Measurements from ENCODE around the gene POU6F1.

Gene POU6F1

GRCh38 chr12:51191516-51192283 is 26.2 kb downstream of the POU6F1 start:
- FAIRE-seq (no peak), DNase-seq (ENCODE audit: insufficient read length) (no peak)
- TF ChIP-seq POLR2A (IDR thresholded peaks at IDR 0.05; ENCODE audit: low read depth, low read length) (no peak), POLR2AphosphoS5 (IDR thresholded peaks at IDR 0.05; ENCODE audit: low read depth, low read length) (no peak), TAF1 (IDR thresholded peaks at IDR 0.05; ENCODE audit: borderline replicate concordance, low read depth, low read length) (no peak)

DNA sequence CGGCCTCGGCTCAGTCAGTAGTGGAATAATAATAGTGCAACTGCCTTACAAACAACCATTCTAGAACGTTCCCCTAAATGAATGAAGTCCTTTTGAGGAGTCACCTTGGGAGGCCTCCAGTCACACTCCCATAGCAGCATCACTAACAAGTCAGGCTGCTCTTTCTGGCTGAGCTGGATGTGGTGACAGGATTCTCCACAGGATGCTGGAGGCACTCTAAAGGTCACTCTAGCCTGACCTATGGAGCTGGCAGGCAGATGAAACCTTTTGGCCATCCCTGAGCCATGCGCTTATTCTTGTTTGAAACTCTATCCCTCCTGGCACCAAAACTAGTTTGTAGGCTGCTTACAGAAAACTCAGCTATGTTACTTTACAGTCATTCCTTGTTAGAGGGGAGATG is 27.0 kb downstream of the POU6F1 start:
- FAIRE-seq, result no peak

DNA sequence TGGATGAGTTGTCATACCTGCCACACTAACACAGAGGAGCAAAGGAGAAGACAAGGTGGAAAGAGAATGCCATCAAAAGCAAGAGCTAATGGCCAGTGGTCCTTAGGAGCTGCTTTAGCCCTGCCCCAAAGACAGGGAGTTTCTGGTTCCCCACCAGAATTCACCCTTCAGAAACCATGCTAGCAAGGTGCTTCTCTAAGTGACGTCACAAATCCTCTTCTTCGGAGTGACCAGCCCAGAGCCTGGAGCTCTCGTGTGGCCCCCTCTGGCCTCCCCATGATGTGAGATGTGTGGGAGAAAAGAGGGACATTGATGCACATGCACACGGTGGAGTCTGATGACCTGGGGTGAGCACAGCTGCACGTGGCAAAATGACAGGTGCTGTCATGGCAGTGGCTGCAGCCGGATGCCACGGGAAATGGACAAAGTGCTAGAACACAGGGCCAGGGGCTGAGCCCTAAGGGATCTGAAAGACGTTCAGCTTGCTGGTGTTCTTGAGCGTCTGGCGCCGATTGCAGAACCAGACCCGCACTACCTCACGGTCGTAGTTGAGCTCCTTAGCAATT is 28.0 kb downstream of the POU6F1 start:
- DNase-seq (ENCODE audit: insufficient read length), result no peak
- FAIRE-seq, result no peak
- TF ChIP-seq POLR2AphosphoS5 (IDR thresholded peaks at IDR 0.05; ENCODE audit: low read depth, low read length) (no peak), POLR2A (IDR thresholded peaks at IDR 0.05; ENCODE audit: low read depth, low read length) (no peak), TAF1 (IDR thresholded peaks at IDR 0.05; ENCODE audit: borderline replicate concordance, low read depth, low read length) (no peak)

More for the DNA sequence above, 27.0 kb downstream of the POU6F1 start:
- no peak for DNase-seq (ENCODE audit: insufficient read length)
- TF ChIP-seq POLR2AphosphoS5 (IDR thresholded peaks at IDR 0.05; ENCODE audit: low read depth, low read length), result no peak
- no peak for TF ChIP-seq POLR2A (IDR thresholded peaks at IDR 0.05; ENCODE audit: low read depth, low read length)
- TF ChIP-seq TAF1 (IDR thresholded peaks at IDR 0.05; ENCODE audit: borderline replicate concordance, low read depth, low read length), result no peak

GRCh38 chr12:51188359-51189051 is 29.4 kb downstream of the POU6F1 start:
- TF ChIP-seq POLR2AphosphoS5 (IDR thresholded peaks at IDR 0.05; ENCODE audit: low read depth, low read length), result no peak; the same call in 1 of the 2 replicates
- peak; percentile 43; the same call in 1 of the 2 replicates for TF ChIP-seq POLR2A (IDR thresholded peaks at IDR 0.05; ENCODE audit: low read depth, low read length)
- FAIRE-seq (peak; percentile 93), DNase-seq (ENCODE audit: insufficient read length) (peak; percentile 65)

DNA sequence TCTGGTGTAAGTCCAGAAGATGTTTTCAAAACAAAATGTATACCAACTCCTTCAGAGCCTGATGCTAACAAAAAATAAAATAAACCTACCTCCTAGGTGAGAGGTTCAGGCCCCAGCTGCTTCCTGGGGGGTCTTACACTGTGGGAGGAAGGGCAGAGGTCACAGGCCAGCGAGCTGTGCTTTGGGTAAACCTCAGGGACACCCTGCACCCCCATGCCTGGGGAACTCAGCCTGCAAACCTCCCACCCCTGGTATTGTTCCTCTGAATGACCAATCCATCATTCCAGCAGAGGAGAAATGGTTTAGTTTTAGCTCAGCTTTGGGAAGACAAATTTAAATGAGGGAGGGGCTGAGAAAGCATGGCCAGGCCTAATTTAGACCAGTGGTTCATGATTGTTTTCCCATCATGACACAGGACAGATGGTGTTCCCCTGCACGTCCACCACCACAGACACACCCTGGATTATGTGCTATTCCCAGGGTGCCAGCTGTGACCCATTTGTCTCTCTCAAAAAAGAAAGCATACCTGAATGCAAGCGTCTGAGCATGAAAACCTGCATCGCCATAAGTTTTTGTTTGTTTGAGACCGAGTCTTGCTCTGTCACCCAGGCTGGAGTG is 30.4 kb downstream of the POU6F1 start:
- DNase-seq (ENCODE audit: insufficient read length), result no peak
- TF ChIP-seq TAF1 (IDR thresholded peaks at IDR 0.05; ENCODE audit: borderline replicate concordance, low read depth, low read length), result no peak
- TF ChIP-seq POLR2A (IDR thresholded peaks at IDR 0.05; ENCODE audit: low read depth, low read length), result no peak
- TF ChIP-seq POLR2AphosphoS5 (IDR thresholded peaks at IDR 0.05; ENCODE audit: low read depth, low read length), result no peak
- FAIRE-seq, result no peak

- FAIRE-seq (peak; percentile 5), DNase-seq (ENCODE audit: insufficient read length) (no peak)
- TF ChIP-seq POLR2A (IDR thresholded peaks at IDR 0.05; ENCODE audit: low read depth, low read length) (no peak), TAF1 (IDR thresholded peaks at IDR 0.05; ENCODE audit: borderline replicate concordance, low read depth, low read length) (no peak)
Measured at GRCh38 chr12:51186465-51187085, 31.3 kb downstream of the POU6F1 start.

- TF ChIP-seq TAF1 (IDR thresholded peaks at IDR 0.05; ENCODE audit: borderline replicate concordance, low read depth, low read length) (no peak), POLR2AphosphoS5 (IDR thresholded peaks at IDR 0.05; ENCODE audit: low read depth, low read length) (no peak), POLR2A (IDR thresholded peaks at IDR 0.05; ENCODE audit: low read depth, low read length) (no peak)
- FAIRE-seq (no peak), DNase-seq (ENCODE audit: insufficient read length) (no peak)
Measured at GRCh38 chr12:51185171-51185717, 32.6 kb downstream of the POU6F1 start.

- DNase-seq (ENCODE audit: insufficient read length) (no peak), FAIRE-seq (no peak)
- TF ChIP-seq POLR2A (IDR thresholded peaks at IDR 0.05; ENCODE audit: low read depth, low read length), result no peak
- no peak for TF ChIP-seq POLR2AphosphoS5 (IDR thresholded peaks at IDR 0.05; ENCODE audit: low read depth, low read length)
- TF ChIP-seq TAF1 (IDR thresholded peaks at IDR 0.05; ENCODE audit: borderline replicate concordance, low read depth, low read length), result no peak
Measured at GRCh38 chr12:51183816-51184215, 34.0 kb downstream of the POU6F1 start.

DNA sequence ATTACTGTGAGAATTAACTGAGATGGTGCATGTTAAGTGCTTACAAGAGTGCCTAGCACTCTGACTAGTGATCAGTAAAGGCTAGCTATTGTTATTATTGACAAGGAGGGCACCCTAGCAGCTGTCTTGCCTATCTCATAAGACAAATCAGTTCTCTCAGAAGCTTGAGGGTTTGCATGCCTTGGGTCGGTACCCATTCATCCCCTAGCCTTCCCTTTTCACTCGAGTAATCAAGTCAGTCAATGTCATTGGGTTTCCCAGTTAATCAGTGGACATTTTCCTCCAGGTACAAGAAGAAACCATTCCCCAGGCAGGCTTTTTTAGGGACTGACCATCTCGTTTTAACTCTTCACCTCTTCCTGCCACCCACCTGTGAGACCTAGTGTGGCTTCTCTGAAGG is 34.5 kb downstream of the POU6F1 start:
- FAIRE-seq (no peak), DNase-seq (ENCODE audit: insufficient read length) (no peak)
- TF ChIP-seq POLR2AphosphoS5 (IDR thresholded peaks at IDR 0.05; ENCODE audit: low read depth, low read length), result no peak
- TF ChIP-seq TAF1 (IDR thresholded peaks at IDR 0.05; ENCODE audit: borderline replicate concordance, low read depth, low read length), result no peak
- no peak for TF ChIP-seq POLR2A (IDR thresholded peaks at IDR 0.05; ENCODE audit: low read depth, low read length)

DNA sequence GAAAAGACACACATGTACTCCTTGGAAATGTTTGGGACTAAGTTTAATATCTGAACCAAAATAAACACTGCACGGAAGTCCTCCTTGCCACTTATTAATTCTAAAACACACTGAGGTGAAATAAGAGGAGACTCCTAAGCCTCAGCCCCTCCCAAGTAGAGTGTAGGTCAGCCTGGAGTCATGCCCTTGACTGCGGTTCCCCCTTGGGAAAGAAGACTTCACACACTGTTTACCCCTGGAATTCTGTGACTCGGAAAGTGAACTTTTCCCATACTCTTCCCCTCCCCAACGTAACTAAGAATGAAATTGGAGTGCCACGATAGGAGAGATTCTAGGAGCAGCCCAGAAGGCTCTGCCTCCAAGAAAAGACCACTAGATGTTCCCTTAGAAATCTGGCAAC is 36.3 kb downstream of the POU6F1 start:
- DNase-seq (ENCODE audit: insufficient read length) (no peak), FAIRE-seq (no peak)
- no peak for TF ChIP-seq TAF1 (IDR thresholded peaks at IDR 0.05; ENCODE audit: borderline replicate concordance, low read depth, low read length)
- TF ChIP-seq POLR2AphosphoS5 (IDR thresholded peaks at IDR 0.05; ENCODE audit: low read depth, low read length), result no peak
- no peak for TF ChIP-seq POLR2A (IDR thresholded peaks at IDR 0.05; ENCODE audit: low read depth, low read length)

GRCh38 chr12:51177897-51178296 is 40.0 kb downstream of the POU6F1 start:
- TF ChIP-seq POLR2A (IDR thresholded peaks at IDR 0.05; ENCODE audit: low read depth, low read length), result no peak
- TF ChIP-seq TAF1 (IDR thresholded peaks at IDR 0.05; ENCODE audit: borderline replicate concordance, low read depth, low read length), result no peak
- no peak for TF ChIP-seq POLR2AphosphoS5 (IDR thresholded peaks at IDR 0.05; ENCODE audit: low read depth, low read length)
- FAIRE-seq (no peak), DNase-seq (ENCODE audit: insufficient read length) (no peak)
